ENCODE data around the gene SCAMP1.

- no peak for TF ChIP-seq ZBTB21 (CRISPR knock-in tag; IDR thresholded peaks at IDR 0.05; ENCODE audit: borderline replicate concordance)
- TF ChIP-seq AFF4 (CRISPR knock-in tag; IDR thresholded peaks at IDR 0.05; ENCODE audit: borderline replicate concordance) = no peak
- TF ChIP-seq, protein P1, sequence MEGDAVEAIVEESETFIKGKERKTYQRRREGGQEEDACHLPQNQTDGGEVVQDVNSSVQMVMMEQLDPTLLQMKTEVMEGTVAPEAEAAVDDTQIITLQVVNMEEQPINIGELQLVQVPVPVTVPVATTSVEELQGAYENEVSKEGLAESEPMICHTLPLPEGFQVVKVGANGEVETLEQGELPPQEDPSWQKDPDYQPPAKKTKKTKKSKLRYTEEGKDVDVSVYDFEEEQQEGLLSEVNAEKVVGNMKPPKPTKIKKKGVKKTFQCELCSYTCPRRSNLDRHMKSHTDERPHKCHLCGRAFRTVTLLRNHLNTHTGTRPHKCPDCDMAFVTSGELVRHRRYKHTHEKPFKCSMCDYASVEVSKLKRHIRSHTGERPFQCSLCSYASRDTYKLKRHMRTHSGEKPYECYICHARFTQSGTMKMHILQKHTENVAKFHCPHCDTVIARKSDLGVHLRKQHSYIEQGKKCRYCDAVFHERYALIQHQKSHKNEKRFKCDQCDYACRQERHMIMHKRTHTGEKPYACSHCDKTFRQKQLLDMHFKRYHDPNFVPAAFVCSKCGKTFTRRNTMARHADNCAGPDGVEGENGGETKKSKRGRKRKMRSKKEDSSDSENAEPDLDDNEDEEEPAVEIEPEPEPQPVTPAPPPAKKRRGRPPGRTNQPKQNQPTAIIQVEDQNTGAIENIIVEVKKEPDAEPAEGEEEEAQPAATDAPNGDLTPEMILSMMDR (IDR thresholded peaks at IDR 0.05) = no peak
- no peak for TF ChIP-seq TCF7 (CRISPR knock-in tag; IDR thresholded peaks at IDR 0.05; ENCODE audit: low read depth)
These were observed 148.9 kb downstream of the SCAMP1 start for GRCh38 chr5:78509145-78509865.

All from WTC11 (cell line).